GM12865 (cell line): ENCODE results near the gene FGF23.

Experiments
- DNase-seq: peaks from one replicate; pipeline ENCODE4 v3.0.0; 2010; ENCODE audit warnings: low read depth
- H3K4me3 ChIP-seq: 2 replicates; pipeline ENCODE4 v1.5.1; 2011; ENCODE audit warnings: mild to moderate bottlenecking, low read depth, low read length, control low read depth
- CTCF ChIP-seq: IDR thresholded peaks from 2 replicates; pipeline ENCODE4 v1.5.1; 2011; ENCODE audit warnings: low read length, control low read depth, low read depth, inconsistent platforms; ENCODE audit not compliant: insufficient read depth; ENCODE audit errors: missing control alignments

Gene FGF23

GRCh38 chr12:4379405-4379804 lies at the start of gene FGF23:
Gene FGF23 (minus strand): TSS chr12:4379712. CDS start chr12:4379582, 130 bp downstream.
- no peak within 1 kb of the TSS for H3K4me3 ChIP-seq
- no peak for DNase-seq

GRCh38 chr12:4424422-4424821 lies 44.9 kb upstream of the FGF23 start:
- H3K4me3 ChIP-seq: no peak overlapping the region
- TF ChIP-seq CTCF: no peak
- DNase-seq: no peak

More at GRCh38 chr12:4379405-4379804, at the start of gene FGF23:
- TF ChIP-seq CTCF: no peak

GRCh38 chr12:4423528-4424195 lies 44.1 kb upstream of the FGF23 start:
- TF ChIP-seq CTCF: no peak
- no peak overlapping the region for H3K4me3 ChIP-seq

GRCh38 chr12:4422985-4423384 lies 43.5 kb upstream of the FGF23 start:
- no peak for TF ChIP-seq CTCF
- DNase-seq: no peak
- H3K4me3 ChIP-seq: no peak overlapping the region

More at GRCh38 chr12:4423528-4424195, 44.1 kb upstream of the FGF23 start:
- no peak for DNase-seq

- peak; percentile 50 for DNase-seq
- no peak overlapping the region for H3K4me3 ChIP-seq
- peak; percentile 47 for TF ChIP-seq CTCF
These were observed 42.1 kb upstream of the FGF23 start for GRCh38 chr12:4421590-4422031.

GRCh38 chr12:4420138-4420670 lies 40.7 kb upstream of the FGF23 start:
- DNase-seq: no peak
- no peak overlapping the region for H3K4me3 ChIP-seq
- no peak for TF ChIP-seq CTCF
